ENCODE measurements around the gene JCAD. TPM values are rescaled to one million over a fixed set of nuclear protein-coding genes. Genes with fewer than 3 reads are reported as not detected.
"Not testable (repeated sequence)": the region's sequence is repeated elsewhere in the genome, so short reads cannot be mapped to it uniquely, and the experiment has no call there.

Gene JCAD
- polyA plus RNA-seq, 3 donors = 29.8 to 35.9 (median 33.8) TPM

GRCh38 chr10:29998142-29998808, 61.1 kb downstream of the JCAD start:
- DNase-seq (ENCODE audit: low read depth in 3 of 3, low spot score in 2 of 3) = peak in 1 of 3 donors; percentile 61

- no peak for DNase-seq (ENCODE audit: low read depth in 3 of 3, low spot score in 2 of 3)
Observed at GRCh38 chr10:29994811-29995210, 64.6 kb downstream of the JCAD start.

- DNase-seq (ENCODE audit: low read depth in 3 of 3, low spot score in 2 of 3) = peak in 1 of 3 donors; percentile 36
Observed at GRCh38 chr10:29993319-29993915, 66.0 kb downstream of the JCAD start.

DNA sequence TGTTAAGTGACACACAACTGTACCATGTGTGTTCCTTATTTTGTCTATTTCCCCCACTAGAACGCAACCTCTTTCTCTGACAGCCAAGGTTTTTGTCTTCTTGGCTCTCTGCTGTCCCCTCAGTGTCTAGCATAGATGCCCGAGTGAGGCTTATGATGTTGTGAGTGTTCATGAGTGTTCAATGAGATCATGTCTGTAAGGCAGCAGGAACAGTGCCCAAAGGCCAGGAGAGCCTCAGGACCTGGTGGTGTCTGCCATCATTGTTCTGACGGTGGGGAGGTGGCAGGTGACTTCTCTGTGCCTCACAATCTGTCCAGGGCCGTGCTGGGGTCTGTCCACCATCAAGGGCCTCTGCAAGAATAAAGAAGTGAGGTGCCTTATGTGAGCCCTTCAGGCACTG, 66.5 kb downstream of the JCAD start:
- no peak for DNase-seq (ENCODE audit: low read depth in 3 of 3, low spot score in 2 of 3)

GRCh38 chr10:29991382-29991781, 68.0 kb downstream of the JCAD start:
- DNase-seq (ENCODE audit: low read depth in 3 of 3, low spot score in 2 of 3) = no peak

- no peak for DNase-seq (ENCODE audit: low read depth in 3 of 3, low spot score in 2 of 3)
Observed at GRCh38 chr10:29987471-29987870, 71.9 kb downstream of the JCAD start.

GRCh38 chr10:29982997-29983648, 76.3 kb downstream of the JCAD start:
- DNase-seq (ENCODE audit: low read depth in 3 of 3, low spot score in 2 of 3) = no peak

- no peak for DNase-seq (ENCODE audit: low read depth in 3 of 3, low spot score in 2 of 3)
Observed at GRCh38 chr10:29981510-29981909, 77.9 kb downstream of the JCAD start.

DNA sequence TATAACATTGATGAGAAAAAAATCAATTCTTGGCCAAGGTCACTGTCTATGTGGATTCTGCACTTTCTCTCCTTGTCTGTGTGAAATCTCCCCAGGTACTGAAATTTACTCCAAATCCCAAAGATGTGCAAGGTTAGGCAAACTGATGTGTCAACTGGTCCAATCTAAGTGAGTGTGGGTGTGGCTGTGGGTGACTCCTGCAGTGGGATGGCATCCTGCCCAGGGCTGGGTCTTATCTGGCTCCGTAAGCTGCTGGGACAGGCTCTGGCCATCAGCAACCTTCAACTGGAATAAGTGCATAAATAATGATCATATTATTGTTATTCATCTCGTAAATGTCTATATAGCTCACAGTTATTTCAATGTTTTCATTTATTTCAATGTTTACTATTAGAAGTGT, 79.3 kb downstream of the JCAD start:
- no peak for DNase-seq (ENCODE audit: low read depth in 3 of 3, low spot score in 2 of 3)

GRCh38 chr10:29979421-29979779, 80.0 kb downstream of the JCAD start:
- DNase-seq (ENCODE audit: low read depth in 3 of 3, low spot score in 2 of 3) = not testable (repeated sequence)

- DNase-seq (ENCODE audit: low read depth in 3 of 3, low spot score in 2 of 3) = no peak
Observed at GRCh38 chr10:29977171-29977570, 82.2 kb downstream of the JCAD start.

- DNase-seq (ENCODE audit: low read depth in 3 of 3, low spot score in 2 of 3) = no peak
Observed at GRCh38 chr10:29976134-29976533, 83.3 kb downstream of the JCAD start.

- DNase-seq (ENCODE audit: low read depth in 3 of 3, low spot score in 2 of 3) = no peak
Observed at GRCh38 chr10:29974773-29975172, 84.6 kb downstream of the JCAD start.

DNA sequence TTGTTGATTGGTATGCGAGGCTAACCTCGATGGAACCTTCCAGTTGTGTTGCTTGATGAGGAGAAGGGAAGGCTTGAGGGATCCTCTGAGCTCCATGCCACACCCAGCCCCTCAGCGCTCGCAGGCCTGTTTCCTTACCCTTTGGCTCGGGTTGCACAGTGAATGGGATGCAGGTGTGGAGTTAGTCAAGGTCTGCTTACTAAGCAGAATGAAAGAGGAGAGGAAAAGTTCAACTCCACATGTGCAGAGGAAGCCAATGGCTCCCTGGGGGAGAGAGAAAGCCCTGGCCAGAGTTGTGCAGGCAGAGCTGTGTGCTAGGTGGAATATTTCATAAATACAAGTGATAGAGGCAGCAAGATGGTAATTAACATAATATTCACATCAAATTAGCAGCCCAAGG, 85.5 kb downstream of the JCAD start:
- no peak for DNase-seq (ENCODE audit: low read depth in 3 of 3, low spot score in 2 of 3)

DNA sequence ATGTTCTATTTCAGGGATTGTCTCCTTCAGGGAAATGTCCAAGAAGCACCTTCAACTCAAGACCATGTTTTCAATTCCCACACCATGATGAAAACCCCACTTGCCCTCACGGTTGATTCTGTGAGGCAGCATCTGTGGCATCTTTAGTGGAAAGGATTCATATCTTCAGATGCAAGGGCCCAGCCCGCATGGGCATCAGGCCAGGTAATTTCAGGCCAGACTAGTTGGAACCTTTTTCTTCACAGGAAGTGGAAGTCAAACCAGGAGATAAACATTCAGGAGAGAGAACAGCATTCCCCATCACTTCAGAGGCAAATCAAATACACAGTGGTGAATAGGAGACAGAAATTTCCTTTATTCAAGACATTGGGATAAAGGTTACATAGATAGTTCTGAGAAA, 88.8 kb downstream of the JCAD start:
- DNase-seq (ENCODE audit: low read depth in 3 of 3, low spot score in 2 of 3) = no peak

DNA sequence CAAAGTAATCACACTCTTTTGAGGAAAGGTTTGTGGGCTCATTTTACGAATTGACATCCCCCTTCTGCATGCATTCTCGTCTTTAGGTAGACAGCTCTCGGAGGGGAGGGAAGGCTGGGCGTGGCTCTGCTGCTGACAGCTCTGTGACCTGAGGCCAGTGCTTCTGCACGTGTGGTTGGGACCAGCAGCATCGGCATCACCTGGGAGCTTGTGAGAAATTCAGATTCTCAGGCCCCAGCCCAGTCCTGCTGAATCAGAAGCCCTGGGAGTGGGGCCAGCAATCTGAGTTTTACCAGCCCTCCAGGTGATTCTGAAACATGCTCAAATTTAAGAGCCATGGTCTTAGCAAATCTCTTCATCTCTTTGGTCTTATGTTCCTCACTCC, 89.4 kb downstream of the JCAD start:
- no peak for DNase-seq (ENCODE audit: low read depth in 3 of 3, low spot score in 2 of 3)

- DNase-seq (ENCODE audit: low read depth in 3 of 3, low spot score in 2 of 3) = peak in 1 of 3 donors; percentile 30
Observed at GRCh38 chr10:29969255-29970011, 90.0 kb downstream of the JCAD start.

DNA sequence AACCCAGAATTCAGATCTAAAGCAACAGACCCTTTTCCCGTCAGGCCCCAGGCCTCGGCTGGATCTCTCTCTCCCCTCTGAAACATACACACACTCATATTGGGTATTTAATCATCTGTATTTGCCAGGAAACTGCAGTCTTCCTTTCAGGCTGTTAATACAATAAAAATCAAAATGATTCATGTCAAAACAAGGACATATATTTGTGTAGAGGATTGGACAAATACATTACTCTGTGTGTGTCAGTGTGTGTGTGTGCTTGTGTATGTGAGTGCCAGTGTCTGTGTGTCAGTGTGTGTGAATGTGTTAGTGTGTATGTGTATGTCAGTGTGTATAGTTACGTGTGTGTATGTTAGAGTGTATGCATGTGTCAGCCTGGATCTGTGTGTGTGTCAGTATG, 90.8 kb downstream of the JCAD start:
- no peak for DNase-seq (ENCODE audit: low read depth in 3 of 3, low spot score in 2 of 3)

- DNase-seq (ENCODE audit: low read depth in 3 of 3, low spot score in 2 of 3) = no peak
Observed at GRCh38 chr10:29966269-29966668, 93.1 kb downstream of the JCAD start.
